GM21447 (cell line): Measurements from ENCODE around the gene TMEM14C.
A peak's percentile ranks its signal among the peaks of the same experiment; 100 is the strongest.
"Not testable (repeated sequence)": the region's sequence is repeated elsewhere in the genome, so short reads cannot be mapped to it uniquely, and the experiment has no call there.

Experiments used
- ATAC-seq: cut with Tn5 transposase; IDR thresholded peaks from one replicate; pipeline ENCODE4 v1.9.1; 2021; ENCODE audit not compliant: unreplicated experiment

TMEM14C gene

DNA sequence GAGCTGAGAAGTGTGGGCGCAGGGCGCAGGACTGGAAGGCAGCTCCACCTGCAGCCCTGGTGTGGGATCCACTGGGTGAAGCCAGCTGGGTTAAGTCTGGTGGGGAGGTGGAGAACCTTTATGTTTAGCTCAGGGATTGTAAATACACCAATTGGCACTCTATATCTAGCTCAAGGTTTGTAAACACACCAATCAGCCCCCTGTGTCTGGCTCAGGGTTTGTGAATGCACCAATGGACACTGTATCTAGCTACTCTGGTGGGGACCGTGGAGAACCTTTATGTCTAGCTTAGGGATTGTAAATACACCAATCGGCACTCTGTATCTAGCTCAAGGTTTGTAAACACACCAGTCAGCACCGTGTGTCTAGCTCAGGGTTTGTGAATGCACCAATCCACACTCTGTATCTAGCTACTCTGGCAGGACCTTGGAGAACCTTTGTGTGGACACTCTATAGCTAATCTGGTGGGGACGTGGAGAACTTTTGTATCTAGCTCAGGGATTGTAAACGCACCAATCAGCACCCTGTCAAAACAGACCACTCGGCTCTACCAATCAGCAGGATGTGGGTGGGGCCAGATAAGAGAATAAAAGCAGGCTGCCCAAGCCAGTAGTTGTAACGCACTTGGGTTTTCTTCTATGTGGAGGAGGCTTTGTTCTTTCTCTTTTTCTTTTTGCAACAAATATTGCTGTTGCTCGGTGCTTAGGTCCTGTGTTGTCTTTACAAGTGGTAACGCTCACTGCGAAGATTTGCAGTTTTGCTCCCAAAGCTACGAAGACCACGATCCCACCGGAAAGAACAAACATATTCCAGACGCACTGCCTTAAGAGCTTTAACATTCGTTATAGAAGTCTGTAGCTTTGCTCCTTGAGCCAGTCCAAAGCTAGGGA lies 1.7 kb upstream of the TMEM14C start:
- not testable (repeated sequence) for ATAC-seq

DNA sequence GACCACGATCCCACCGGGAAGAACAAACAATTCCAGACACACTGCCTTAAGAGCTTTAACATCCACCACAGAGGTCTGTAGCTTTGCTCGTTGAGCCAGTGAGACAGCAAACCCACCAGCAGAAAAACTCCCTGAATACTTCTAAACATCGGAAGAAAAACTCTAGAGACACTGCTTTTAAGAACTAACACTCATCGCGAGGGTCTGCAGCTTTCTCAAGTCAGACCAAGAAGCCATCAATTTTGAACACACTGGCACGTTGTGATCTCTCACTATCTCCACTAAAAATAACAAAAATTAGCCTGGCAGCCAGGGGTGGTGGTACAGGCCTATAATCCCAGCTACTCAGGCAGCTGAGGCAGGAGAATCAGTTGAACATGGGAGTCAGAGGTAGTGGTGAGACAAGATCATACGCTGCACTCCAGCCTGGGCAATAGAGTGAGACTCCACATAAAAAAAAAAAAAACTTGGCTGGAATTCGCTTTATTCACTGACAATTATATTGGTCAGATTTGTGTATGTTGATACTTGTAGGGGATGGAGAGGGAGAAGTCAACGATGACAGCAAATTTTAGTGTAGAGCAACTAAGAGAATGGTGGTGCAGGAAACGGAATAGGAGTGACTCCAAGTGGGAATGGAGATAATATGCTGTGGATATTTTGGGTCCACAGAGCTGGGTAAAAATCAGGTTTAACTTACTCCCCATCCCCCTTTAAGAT lies 860 bp upstream of the TMEM14C start:
- ATAC-seq: no peak

DNA sequence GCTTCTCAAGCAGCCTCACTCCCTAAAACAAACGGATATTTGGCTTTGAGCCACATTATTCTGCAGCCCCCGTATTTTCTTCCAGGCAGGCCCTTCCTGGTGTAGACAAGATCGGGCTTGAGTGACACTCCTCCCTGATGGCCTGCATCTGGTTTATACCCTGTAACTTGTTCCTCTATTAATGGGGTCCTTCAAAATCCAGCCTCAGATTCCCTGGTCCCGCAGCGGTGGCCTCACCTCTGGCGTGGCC lies 375 bp upstream of the TMEM14C start:
- ATAC-seq: no peak

DNA sequence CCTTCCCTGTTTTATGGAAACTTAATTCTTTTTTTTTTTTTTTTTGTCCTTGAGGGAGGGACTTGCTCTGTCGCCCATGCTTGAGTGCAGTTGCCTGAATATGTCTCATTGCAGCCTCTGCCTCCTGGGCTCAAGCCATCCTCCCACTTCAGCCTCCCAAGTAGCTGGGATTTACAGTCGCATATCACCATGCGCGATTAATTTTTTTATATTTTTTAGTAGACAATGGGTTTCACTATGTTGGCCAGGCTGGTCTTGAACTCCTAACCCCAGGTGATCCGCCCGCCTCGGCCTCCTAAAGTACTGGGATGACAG lies 654 bp downstream of the TMEM14C start:
- ATAC-seq: no peak

DNA sequence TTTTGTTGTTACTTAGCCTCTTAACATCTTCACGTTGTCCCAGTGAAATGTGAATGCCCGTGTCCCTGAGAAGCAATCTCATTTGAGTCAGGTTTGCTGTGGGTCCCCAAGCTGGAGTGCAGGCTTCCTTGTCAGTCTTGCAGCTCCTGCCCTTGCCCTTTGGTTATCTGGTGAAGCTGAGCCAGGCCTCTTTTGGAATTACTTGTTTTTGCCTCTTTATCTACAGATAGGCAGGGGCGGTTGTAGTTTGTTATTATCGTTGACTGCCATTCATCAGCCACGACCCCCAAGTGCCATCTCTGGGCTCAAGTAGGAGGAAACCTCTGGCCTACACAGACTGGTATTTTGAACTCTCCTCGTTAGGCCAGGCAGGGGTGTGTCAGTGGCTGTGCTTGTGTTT lies 2.2 kb downstream of the TMEM14C start:
- ATAC-seq: no peak

DNA sequence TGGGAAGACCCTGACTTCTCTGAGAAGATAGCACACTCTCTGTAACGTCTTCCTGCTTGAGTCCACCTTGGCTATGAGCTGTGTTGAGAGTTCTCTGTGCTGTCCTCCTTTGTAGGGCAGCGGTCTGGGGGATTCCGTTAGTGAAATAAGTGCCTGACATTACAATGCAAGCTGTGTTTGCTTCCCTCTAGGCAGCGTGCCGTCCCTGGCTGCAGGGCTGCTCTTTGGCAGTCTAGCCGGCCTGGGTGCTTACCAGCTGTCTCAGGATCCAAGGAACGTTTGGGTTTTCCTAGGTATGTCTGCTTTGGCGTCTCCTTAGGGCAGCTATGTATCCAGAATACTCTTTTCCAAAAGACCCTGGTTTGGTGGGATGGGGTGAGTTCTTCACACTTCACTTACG lies 2.8 kb downstream of the TMEM14C start:
- no peak for ATAC-seq

DNA sequence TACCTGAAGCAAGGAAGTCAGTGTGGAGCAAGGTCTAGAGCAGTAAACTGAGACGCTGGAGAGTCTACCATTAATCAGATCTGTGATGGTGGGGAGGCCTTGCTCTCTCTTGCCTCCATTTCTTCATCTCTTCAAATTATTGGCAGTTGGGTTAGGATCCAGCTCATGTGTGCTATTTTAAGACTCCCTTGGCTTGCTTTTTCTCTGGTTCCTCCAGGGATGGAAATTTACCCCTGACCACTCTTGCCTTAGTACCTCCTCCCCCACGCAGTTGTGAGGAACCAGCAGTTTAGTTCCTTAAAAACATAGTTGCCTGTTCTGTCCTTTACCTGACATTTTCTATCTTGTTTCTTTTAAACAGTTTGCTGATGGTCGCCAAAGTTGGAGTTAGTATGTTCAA lies 7.4 kb downstream of the TMEM14C start:
- no peak for ATAC-seq

DNA sequence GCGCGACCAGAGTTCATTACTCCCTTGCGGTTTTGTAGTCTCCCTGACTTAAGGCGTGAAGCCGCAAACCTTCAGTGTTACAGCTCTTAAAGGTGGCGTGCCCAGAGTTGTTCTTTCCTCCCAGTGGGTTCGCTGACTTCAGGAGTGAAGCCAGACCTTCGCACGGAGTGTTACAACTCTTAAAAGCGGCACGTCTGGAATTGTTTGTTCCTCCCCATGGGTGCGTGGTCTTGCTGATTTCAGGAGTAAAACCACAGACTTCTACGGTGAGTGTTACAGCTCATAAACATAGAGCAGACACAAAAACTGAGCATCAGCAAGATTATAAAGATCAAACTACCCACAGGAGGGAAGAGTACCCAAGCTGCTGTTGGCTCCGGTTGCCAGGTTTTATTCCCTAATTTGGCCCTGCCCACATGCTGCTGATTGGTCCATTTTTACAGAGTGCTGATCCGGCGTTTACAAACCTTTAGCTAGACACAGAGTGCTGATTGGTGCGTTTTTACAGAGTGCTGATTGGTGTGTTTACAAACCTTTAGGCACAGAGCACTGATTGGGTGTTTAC lies 10.4 kb downstream of the TMEM14C start:
- no peak for ATAC-seq

DNA sequence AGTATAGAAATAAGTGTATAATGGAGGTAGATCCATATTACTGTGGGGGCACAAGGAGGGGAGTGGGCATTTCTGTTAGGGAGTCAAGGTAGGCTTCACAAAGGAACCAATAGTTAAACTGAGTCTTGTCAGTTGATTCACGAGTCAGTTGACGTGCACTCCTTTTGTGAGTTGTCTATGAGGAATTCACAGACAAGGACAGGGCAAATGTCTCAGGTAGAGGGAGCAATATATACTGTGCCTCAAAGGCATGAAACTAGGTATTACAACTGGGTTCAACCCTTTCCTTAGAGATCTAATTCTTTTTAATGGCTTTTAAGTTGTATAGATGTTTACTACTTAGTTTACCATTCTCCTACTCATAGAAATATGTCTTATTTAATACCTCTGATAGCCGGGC lies 11.0 kb downstream of the TMEM14C start:
- no peak for ATAC-seq

DNA sequence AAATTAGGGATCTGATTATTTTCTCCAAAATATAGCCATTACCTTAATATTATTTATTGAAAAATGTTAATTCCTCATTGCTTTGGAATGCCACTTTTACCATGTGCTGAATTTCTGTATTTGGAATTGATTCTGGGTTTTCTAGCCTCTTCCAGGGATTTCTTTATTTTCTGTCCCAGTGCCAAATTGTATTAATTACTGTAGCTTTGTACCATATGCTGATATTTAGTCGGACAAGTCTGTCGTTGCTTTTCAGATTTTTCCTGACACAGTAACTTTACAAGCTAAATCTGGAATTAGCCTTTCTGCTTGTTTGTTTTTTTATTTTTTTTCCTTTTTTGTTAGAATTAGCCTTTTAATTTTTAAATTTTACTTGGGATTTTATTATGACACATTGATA lies 13.9 kb downstream of the TMEM14C start:
- ATAC-seq: no peak

DNA sequence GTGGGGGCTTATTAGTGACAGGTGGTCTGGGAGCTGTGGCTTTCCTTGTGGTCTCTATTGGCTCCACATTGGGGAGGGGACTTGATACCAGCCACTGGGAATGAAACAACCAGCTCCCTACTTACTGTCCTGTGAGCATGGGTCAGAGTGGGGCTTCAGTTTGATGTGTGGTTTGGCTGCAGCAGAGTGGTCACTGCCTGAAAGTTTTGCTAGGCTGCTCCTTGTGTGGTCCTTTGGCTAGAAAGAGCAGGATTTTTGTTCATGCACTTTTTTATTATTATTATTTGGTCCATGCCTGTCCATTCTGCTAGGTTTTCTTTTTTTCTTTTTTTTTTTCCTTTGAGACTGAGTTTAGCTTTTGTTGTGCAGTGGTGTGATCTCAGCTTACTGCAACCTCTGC lies 17.2 kb downstream of the TMEM14C start:
- ATAC-seq: no peak

DNA sequence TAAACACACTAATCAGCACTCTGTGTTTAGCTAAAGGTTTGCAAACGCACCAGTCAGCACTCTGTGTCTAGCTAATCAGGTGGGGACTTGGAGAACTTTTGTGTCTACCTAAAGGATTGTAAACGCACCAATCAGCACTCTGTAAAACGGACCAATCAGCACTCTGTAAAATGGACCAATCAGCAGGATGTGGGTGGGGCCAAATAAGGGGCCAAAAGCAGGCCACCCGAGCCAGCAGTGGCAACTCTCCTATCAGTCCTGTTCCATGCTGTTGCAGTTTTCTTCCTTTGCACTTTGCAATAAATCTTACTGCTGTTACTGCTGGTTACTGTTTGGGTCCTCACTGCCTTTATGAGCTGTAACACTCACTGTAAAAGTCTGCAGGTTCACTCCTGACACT lies 18.8 kb downstream of the TMEM14C start:
- ATAC-seq: not testable (repeated sequence)

DNA sequence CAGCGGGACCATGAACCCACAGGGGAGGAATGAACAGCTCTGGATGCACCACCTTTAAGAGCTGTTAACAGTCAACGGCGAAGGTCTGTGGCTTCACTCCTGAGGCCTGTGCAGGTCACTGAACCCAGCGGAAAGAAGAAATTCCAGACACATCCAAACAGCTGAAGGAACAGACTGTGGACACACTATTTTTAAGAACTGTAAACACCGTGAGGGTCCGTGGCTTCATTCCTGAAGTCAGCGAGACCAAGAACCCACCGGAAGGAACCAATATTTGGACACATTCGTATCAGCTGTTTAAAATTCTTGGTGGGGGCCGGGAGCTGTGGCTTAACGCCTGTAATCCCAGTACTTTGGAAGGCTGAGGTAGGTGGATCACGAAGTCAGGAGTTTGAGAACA lies 19.4 kb downstream of the TMEM14C start:
- no peak for ATAC-seq

DNA sequence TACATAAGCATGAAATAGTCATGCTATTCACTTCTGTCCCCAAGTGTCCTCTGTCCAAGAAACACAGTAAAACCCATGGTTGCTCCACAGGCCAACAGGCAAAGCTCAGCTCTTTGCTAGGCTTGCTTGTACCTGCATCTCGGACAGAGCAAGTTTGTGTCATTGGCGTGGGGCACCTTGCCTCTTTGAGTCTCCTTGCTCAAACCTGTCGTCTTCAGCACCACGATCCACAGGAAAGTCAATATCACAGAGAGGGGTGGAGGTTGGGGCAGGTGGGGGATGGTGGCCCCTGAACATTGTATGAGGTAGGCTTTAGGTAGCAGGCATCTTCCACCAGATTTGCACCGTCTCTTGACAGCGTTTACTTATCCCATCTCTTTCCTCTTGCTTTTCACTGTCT lies 20.6 kb downstream of the TMEM14C start:
- ATAC-seq: no peak

DNA sequence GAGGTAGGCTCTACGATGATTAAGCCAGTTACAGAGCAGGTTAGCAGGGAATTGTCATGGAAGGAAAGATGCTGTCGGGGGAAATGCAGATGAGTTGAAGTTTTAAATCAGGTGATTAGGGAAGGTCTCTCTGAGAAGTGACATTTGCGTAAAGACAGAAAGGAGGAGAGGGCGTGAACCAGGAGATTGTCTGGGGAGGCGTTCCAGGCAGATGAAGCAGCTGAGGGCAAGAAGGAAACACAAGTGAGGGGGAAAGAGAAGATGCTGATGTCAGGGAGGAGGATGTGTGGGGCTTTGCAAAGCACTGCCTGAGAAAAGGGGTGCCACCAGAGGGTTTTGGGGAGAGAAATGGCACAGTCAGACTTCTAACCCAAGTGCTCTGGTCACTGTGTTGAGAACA lies 22.2 kb downstream of the TMEM14C start:
- no peak for ATAC-seq

DNA sequence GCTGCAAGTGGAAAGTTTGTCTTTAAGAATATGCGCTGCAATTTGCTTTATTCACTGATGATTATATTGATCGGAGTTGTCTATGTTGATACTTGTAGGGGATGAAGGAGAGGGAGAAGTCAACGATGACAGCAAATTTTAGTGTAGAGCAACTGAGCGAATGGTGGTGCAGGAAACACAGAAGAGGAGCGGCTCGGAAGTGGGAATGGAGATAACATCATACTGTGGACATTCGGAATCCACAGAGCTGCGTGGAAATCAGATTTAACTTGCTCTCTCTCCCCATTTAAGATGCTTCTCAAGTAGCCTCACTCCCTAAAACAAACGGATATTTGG lies 24.0 kb downstream of the TMEM14C start:
- ATAC-seq: peak; percentile 1

DNA sequence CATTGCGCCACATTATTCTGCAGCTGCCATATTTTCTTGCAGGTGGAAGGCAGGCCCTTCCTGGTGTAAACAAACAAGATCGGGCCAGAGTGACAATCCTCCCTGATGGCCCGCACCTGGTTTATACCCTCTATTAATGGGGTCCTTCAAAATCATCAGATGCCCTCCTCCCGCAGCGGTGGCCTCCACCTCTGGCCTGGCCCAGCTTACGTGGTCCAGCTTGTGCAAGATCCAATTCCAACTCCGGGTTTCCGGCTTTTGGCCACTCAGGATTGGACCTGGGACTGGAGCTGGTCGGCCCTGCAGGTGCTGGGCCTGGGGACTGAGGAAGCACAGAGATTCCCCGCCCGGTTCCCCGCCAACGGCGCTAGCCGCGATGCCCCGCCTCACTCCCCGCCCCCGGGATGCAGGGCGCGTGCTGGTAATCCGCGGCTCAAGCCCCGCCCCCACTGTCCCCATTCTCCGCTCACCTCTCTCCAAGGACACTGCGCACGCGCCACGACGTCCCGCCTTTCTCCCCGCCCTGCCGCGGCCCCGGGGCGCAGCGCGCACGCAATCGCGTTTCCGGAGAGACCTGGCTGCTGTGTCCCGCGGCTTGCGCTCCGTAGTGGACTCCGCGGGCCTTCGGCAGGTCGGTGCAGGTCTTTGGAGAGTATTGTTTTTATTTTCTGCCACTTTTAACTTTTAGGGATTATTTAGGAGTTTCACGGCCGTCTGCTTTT lies 24.5 kb downstream of the TMEM14C start, which contains the start of gene TMEM14B:
Gene TMEM14B (plus strand): TSS at position 555 of the 722 bp plus-strand sequence. CDS start 1,441 bp downstream, outside the sequence.
- peak; percentile 95 for ATAC-seq

DNA sequence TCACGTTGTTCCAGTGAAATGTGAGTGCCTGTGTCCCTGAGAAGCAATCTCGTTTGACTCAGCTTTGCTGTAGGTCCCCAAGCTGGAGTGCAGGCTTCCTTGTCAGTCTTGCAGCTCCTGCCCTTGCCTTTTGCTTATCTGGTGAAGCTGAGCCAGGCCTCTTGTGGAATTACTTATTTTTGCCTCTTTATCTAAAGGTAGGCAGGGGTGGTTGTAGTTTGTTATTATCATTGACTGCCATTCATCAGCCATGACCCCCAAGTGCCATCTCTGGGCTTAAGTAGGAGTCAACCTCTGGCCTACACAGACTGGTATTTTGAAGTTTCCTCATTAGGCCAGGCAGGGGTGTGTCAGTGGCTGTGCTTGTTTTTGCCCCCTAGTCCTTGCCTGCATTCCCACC lies 26.9 kb downstream of the TMEM14C start:
- no peak for ATAC-seq

DNA sequence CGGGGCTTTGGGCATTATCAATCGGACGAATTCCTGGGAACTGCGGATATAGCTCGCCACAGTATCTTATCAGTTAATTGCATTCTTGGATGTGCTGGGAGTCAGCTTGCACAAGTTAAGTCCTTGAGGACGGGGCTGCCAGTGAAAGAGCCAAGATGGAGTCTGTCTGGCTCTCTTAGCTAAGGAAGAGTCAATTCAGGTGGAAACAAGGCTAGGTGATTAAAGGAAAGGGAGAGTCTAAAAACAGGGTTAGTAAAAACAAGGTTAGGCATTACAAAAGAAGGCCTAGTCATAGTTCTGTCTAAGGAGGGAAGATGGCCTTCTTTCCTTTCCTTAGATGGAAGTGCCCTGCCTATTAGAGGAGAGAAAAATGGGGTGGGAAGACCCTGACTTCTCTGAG lies 27.7 kb downstream of the TMEM14C start:
- ATAC-seq: not testable (repeated sequence)

DNA sequence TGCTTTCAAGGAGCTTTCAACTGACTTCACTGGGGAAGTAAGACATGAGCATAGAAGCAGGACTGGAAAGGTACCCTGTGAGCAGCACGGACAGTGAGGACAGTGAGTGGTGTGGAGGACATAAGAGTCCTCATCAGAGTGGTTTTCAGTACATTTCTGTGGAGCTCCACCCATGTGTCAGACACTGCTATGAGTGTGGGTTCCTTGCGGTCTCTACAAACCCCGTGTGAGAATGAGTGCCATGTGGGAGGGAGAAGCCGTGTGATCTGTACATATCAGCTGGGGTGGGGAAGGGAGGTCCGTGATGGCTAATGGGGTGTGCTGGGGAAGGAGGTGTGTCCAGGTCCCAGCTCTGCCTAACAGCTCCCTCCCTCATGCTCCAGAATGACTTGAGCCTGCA lies 28.9 kb downstream of the TMEM14C start:
- ATAC-seq: not testable (repeated sequence)

DNA sequence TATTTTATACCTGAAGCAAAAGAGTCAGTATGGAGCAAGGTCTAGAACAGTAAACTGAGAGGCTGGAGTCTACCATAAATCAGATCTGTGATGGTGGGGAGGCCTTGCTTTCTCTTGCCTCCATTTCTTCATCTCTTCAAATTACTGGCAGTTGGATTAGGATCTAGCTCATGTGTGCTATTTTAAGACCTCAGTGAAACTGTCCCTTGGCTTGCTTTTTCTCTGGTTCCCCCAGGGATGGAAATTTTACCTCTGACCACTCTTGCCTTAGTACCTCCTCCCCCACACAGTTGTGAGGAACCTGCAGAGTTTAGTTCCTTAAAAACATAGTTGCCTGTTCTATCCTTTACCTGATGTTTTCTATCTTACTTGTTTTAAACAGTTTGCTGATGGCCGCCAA lies 33.2 kb downstream of the TMEM14C start:
- no peak for ATAC-seq

DNA sequence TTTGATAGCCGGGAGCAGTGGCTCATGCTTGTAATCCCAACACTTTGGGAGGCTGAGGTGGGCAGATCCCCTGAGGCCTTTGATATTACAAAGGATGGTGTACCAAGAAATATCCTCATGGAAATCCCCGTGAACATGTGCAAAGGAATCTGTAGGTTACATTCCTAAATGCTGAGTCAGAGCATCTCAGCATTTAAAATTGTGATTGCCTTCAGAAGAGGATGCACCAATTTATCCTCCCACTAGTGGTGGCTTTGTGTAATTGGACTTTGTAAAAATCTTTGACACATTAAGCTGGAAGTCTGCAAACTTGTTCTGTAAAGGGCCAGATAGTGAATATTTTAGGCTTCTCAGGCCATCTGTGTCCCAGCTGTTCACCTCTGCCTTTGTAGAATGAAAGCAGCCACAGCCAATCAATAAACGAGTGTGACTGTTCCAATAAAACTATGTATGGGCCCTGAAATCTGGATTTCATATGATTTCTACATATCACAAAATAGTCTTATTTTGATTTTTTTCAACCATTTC lies 36.5 kb downstream of the TMEM14C start:
- no peak for ATAC-seq
